Omental fat pad (tissue), 4 donors: ENCODE results near the gene ESYT2. TPM values are rescaled to one million over a fixed set of nuclear protein-coding genes. Genes with fewer than 3 reads are reported as not detected.

Experiments used
- ATAC-seq: fragments of 150-250 bp; one replicate; pipeline ENCODE4 v1.9.1; 2016; ENCODE audit warnings: mild to moderate bottlenecking, moderate library complexity; ENCODE audit not compliant: low FRiP score
- DNase-seq: peaks from one replicate; pipeline ENCODE4 v3.0.0-alpha.2; 2019; ENCODE audit warnings: low spot score
- total RNA-seq, 4 donors: library from RNA; depleted of rRNA; stranded (reverse); fragments of >200 nt; gene quantifications; one replicate each; pipeline ENCODE4 v1.1.0, GENCODE V29; 2016
- TF ChIP-seq, protein P1 (sequence below), 3 donors: fragments of 450-650 bp; IDR thresholded peaks; one replicate each; pipeline ENCODE4 v1.5.1; 2016 to 2017; ENCODE audit warnings: antibody characterized with exemption in 3 of 3, mild to moderate bottlenecking in 3 of 3, moderate library complexity in 2 of 3

Gene ESYT2
- total RNA-seq, 4 donors from 2014 or later: 81.9 to 151 (median 112) TPM

DNA sequence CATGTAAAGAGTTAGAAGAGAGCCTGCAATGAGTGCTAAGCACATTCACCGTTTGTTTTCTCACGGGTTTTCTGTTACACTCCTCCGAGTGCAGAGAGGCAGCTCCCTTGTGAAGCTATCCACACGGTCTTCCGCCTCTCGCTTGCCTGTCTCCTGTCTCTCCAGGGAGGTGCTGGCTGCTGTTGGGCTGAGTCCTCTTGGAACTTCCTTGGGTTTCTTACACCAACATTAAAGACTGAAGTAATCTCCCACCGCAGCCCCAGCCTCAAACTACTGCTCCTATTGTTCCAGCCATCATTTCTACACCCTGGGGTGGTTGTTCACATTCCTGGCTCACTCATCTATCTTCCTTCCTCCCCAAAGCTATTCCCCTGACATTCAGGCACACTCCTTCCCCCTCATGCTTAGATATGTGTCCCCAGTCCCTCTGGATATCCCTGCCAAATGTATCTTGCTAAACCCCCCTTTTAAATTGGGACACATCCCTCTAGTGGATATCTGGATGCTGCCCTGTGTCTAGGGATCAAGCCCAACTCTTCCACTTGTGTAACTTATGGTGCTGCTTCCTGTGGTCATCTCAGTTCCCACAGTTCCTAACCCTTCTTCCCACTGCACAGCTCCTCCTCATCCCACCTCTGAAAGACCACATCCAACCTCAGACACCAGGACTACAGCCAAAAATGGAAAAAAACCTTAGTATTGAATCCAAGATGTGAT lies 14.1 kb downstream of the ESYT2 start:
- ATAC-seq (no peak), DNase-seq (no peak)
- TF ChIP-seq, protein P1, sequence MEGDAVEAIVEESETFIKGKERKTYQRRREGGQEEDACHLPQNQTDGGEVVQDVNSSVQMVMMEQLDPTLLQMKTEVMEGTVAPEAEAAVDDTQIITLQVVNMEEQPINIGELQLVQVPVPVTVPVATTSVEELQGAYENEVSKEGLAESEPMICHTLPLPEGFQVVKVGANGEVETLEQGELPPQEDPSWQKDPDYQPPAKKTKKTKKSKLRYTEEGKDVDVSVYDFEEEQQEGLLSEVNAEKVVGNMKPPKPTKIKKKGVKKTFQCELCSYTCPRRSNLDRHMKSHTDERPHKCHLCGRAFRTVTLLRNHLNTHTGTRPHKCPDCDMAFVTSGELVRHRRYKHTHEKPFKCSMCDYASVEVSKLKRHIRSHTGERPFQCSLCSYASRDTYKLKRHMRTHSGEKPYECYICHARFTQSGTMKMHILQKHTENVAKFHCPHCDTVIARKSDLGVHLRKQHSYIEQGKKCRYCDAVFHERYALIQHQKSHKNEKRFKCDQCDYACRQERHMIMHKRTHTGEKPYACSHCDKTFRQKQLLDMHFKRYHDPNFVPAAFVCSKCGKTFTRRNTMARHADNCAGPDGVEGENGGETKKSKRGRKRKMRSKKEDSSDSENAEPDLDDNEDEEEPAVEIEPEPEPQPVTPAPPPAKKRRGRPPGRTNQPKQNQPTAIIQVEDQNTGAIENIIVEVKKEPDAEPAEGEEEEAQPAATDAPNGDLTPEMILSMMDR (IDR thresholded peaks at IDR 0.05): no peak

DNA sequence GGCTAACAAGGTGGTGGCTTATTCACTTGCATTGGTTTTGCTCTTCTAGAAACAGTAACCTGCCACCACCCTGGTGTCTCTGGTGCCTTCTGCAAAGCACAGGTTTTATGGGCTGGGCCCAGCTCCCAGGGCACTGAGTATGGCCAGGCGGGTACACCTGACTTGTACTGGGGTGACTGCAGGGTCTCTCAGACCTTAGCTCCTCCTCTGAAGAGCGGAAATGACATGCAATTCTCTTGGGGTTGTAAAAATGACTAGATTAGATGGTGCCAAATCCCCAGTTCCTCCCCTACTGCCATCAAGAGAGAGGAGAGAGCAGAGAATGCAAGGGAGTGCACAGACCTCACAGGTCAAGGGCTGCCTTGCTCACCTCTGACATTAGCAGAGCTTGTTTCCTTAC lies 14.7 kb downstream of the ESYT2 start:
- no peak for DNase-seq

DNA sequence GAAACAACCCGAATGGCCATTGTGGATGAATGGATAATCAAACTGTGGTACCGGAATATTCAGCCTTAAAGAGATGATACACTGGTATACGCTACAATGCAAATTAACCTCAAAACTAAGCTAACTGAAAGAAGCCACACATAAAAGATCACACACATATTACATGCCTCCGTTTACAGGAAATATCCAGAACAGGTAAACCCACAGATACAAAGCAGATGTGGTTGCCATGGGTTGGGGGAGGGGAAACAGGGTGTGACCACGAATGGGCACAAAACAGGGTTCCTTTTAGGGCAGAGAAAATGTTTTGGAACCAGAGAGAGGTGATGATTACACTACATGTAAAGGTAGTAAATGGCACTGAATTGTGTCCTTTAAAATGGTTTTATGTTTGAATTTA lies 16.6 kb downstream of the ESYT2 start:
- DNase-seq: no peak
- ATAC-seq: no peak
- TF ChIP-seq, protein P1 (IDR thresholded peaks at IDR 0.05): no peak

More for the DNA sequence above, 14.7 kb downstream of the ESYT2 start:
- TF ChIP-seq, protein P1 (IDR thresholded peaks at IDR 0.05): no peak
- ATAC-seq: no peak

DNA sequence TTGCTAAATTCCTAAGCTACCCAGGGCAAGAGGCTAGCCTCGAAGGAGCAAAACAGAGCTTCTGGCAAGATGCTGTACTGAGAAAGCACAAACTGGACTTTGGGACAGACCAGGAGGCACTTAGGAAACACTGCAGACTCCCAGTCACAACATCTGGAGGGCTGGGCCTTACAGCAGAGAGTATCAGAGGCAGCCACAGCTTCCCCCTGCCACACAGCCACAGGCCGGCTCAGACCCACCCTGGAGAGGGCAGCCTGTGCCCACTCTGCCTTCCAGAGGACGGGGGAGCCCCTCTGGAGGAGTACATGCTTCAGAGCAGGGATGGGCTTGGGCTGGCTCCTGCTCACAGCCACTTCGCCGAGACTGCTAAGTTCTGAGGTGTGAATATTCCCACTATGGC lies 17.4 kb downstream of the ESYT2 start:
- TF ChIP-seq, protein P1 (IDR thresholded peaks at IDR 0.05): no peak
- peak; percentile 25 for ATAC-seq
- DNase-seq: no peak

DNA sequence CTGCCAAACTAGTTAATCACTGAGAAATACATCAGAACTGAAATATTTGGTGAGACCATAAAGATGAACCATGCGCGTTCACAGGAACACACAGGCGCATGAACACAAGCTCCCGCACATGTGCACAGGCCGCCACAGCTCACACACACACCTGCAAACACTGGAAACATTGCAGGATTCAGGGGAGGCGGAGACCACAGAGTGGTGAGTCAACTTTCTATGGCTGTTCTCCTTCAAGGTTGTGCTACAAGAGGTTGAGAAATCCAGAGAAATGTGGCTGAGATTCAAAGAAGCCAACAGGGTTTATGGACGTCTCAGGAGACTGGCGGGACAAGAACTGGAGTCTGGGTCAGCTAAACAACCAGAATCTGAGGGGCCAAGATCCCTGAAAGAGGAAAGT lies 17.8 kb downstream of the ESYT2 start:
- TF ChIP-seq, protein P1 (IDR thresholded peaks at IDR 0.05): no peak
- no peak for DNase-seq
- peak; percentile 77 for ATAC-seq

DNA sequence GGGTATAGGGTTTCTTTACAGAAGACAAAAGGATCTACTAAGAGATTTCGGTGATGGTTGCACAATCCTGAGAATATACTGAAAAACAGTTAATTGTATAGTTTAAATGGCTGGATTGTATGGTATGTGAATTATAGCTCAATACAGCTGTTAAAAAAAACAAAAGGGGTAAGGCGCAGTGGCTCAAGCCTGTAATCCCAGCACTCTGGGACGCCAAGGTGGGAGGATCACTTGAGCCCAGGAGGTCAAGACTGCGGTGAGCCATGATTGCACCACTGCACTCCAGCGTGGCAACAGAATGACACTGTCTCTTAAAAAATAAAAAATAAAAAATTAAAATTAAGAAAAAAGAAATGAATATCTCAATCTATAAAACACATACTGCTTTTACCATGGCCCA lies 18.5 kb downstream of the ESYT2 start:
- ATAC-seq (no peak), DNase-seq (no peak)
- TF ChIP-seq, protein P1 (IDR thresholded peaks at IDR 0.05): no peak

DNA sequence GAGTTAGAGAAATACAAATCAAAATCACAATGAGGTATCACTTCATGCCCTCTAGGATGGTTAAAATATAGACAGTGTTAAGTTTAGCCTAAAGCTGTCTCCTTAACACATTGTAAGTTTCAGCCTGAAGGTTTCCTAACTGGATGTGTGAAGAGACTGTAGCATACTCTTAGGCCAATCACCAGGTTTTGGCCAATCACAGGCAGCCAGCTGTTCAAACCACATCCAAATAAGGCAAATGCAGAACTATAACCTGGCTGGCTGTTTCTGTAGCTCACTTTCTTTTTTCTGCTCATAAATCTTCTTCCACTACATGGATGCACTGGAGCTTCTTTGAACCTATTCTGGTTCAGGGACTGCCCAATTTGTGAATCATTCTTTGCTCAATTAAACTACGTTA lies 19.7 kb downstream of the ESYT2 start:
- no peak for DNase-seq
- no peak for ATAC-seq
- TF ChIP-seq, protein P1 (IDR thresholded peaks at IDR 0.05): no peak
